ENCODE data around the gene IL1RAPL1. TPM values are rescaled to one million over a fixed set of nuclear protein-coding genes. Genes with fewer than 3 reads are reported as not detected.

IL1RAPL1 gene
- total RNA-seq, 2 donors from 2014 or later: 0.66 to 1.1 TPM

GRCh38 chrX:29468911-29469494 lies 881.8 kb downstream of the IL1RAPL1 start:
- Mint-ChIP-seq H3K27ac (no peak overlapping the region), H3K4me3 (no peak overlapping the region), H3K9me3 (no peaks in the 10 kb centered on the region), H3K27me3 (ENCODE audit: insufficient read depth) (no peaks in the 10 kb centered on the region), H3K4me1 (no peaks in the 10 kb centered on the region), H3K36me3 (ENCODE audit: low read depth) (no peaks in the 10 kb centered on the region)
- H3K9me3 ChIP-seq (ENCODE audit: control insufficient read depth, low read length): no peaks in the 10 kb centered on the region
- 100% methylated on average over 3 of the region's 4 CpGs; no CpG with 5 or more reads in 1 of the 2 experiments for WGBS, 2 experiments (ENCODE audit: insufficient coverage in 1 of 2, insufficient read length in 1 of 2)
- DNase-seq: no peak
- no peak overlapping the region for H3K27ac ChIP-seq (ENCODE audit: low read depth, low read length)
- no peaks in the 10 kb centered on the region for H3K4me1 ChIP-seq (ENCODE audit: control insufficient read depth, insufficient read depth, low read length)
- TF ChIP-seq CTCF (conservative IDR thresholded peaks at IDR 0.05): no peak
- no peak overlapping the region for H3K9ac ChIP-seq (ENCODE audit: extremely low read depth, low read length, poor library complexity, severe bottlenecking)
- no peaks in the 10 kb centered on the region for H3K36me3 ChIP-seq (ENCODE audit: control insufficient read depth, insufficient read depth, low read length)
- H3K27me3 ChIP-seq (ENCODE audit: control insufficient read depth, insufficient read depth, low read length, poor library complexity, severe bottlenecking): no peaks in the 10 kb centered on the region
- H3K4me3 ChIP-seq (ENCODE audit: low read length): no peak overlapping the region

- no peaks in the 10 kb centered on the region for H3K4me1 Mint-ChIP-seq
- TF ChIP-seq CTCF (conservative IDR thresholded peaks at IDR 0.05): no peak
- Histone ChIP-seq H3K9me3 (ENCODE audit: control insufficient read depth, low read length) (no peaks in the 10 kb centered on the region), H3K27ac (ENCODE audit: low read depth, low read length) (no peak overlapping the region), H3K27me3 (ENCODE audit: control insufficient read depth, insufficient read depth, low read length, poor library complexity, severe bottlenecking) (no peaks in the 10 kb centered on the region), H3K4me3 (ENCODE audit: low read length) (no peak overlapping the region), H3K9ac (ENCODE audit: extremely low read depth, low read length, poor library complexity, severe bottlenecking) (no peak overlapping the region), H3K36me3 (ENCODE audit: control insufficient read depth, insufficient read depth, low read length) (no peaks in the 10 kb centered on the region), H3K4me1 (ENCODE audit: control insufficient read depth, insufficient read depth, low read length) (no peaks in the 10 kb centered on the region)
- no peaks in the 10 kb centered on the region for H3K27me3 Mint-ChIP-seq (ENCODE audit: insufficient read depth)
- H3K36me3 Mint-ChIP-seq (ENCODE audit: low read depth): no peaks in the 10 kb centered on the region
- no peak overlapping the region for H3K27ac Mint-ChIP-seq
- no peaks in the 10 kb centered on the region for H3K9me3 Mint-ChIP-seq
- no peak for DNase-seq
- 86% methylated on average over 1 of the region's 1 CpG; no CpG with 5 or more reads in 1 of the 2 experiments for WGBS, 2 experiments (ENCODE audit: insufficient coverage in 1 of 2, insufficient read length in 1 of 2)
- H3K4me3 Mint-ChIP-seq: no peak overlapping the region
These were observed 882.8 kb downstream of the IL1RAPL1 start for GRCh38 chrX:29470030-29470429.

DNA sequence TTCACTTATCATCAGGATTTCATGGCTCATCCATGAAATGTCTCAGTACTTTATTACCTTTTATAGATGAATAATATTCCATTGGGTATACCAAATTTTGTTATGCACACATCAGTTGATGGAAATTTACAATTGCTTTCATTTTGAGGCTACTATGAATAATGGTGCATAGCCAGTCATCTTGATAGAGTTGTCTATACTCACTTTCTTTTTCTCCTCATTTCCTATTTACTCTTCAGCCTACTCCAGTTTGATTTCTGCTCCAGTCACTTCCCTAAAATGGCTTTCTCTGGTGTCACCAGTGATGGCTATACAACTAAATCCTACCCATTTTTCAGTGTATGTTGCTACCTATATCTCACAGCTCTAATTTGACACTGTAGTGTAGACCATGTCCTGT lies 884.6 kb downstream of the IL1RAPL1 start:
- Mint-ChIP-seq H3K4me3 (no peak overlapping the region), H3K27me3 (ENCODE audit: insufficient read depth) (no peaks in the 10 kb centered on the region), H3K9me3 (no peaks in the 10 kb centered on the region), H3K27ac (no peak overlapping the region), H3K36me3 (ENCODE audit: low read depth) (no peaks in the 10 kb centered on the region), H3K4me1 (no peaks in the 10 kb centered on the region)
- no peak overlapping the region for H3K9ac ChIP-seq (ENCODE audit: extremely low read depth, low read length, poor library complexity, severe bottlenecking)
- DNase-seq: no peak
- no peaks in the 10 kb centered on the region for H3K4me1 ChIP-seq (ENCODE audit: control insufficient read depth, insufficient read depth, low read length)
- no peaks in the 10 kb centered on the region for H3K27me3 ChIP-seq (ENCODE audit: control insufficient read depth, insufficient read depth, low read length, poor library complexity, severe bottlenecking)
- H3K9me3 ChIP-seq (ENCODE audit: control insufficient read depth, low read length): no peaks in the 10 kb centered on the region
- TF ChIP-seq CTCF (conservative IDR thresholded peaks at IDR 0.05): no peak
- H3K4me3 ChIP-seq (ENCODE audit: low read length): no peak overlapping the region
- H3K27ac ChIP-seq (ENCODE audit: low read depth, low read length): no peak overlapping the region
- H3K36me3 ChIP-seq (ENCODE audit: control insufficient read depth, insufficient read depth, low read length): no peaks in the 10 kb centered on the region
